BE2C (cell line): Measurements from ENCODE around the gene KRT83.

Source experiments
- DNase-seq: peaks from one replicate; pipeline ENCODE4 v3.0.0-alpha.2; 2020
- H3K27me3 ChIP-seq: fragments of 250-450 bp; sonication (Bioruptor Pico); 2 replicates; pipeline ENCODE4 v1.5.1; 2020; ENCODE audit warnings: mild to moderate bottlenecking
- H3K36me3 ChIP-seq: fragments of 250-450 bp; sonication (Bioruptor Pico); 2 replicates; pipeline ENCODE4 v1.5.1; 2020; ENCODE audit warnings: mild to moderate bottlenecking
- H3K4me1 ChIP-seq: fragments of 250-450 bp; sonication (Bioruptor Pico); 2 replicates; pipeline ENCODE4 v1.5.1; 2020
- H3K4me3 ChIP-seq: 2 replicates; pipeline ENCODE4 v1.5.1; 2011; ENCODE audit warnings: low read depth, low read length
- H3K9me3 ChIP-seq: fragments of 250-450 bp; sonication (Bioruptor Pico); 2 replicates; pipeline ENCODE4 v1.5.1; 2020
- TF ChIP-seq, protein P1 (sequence below): IDR thresholded peaks from 2 replicates; pipeline ENCODE4 v1.5.1; 2012; ENCODE audit warnings: mild to moderate bottlenecking, low read depth, low read length

The KRT83 gene

DNA sequence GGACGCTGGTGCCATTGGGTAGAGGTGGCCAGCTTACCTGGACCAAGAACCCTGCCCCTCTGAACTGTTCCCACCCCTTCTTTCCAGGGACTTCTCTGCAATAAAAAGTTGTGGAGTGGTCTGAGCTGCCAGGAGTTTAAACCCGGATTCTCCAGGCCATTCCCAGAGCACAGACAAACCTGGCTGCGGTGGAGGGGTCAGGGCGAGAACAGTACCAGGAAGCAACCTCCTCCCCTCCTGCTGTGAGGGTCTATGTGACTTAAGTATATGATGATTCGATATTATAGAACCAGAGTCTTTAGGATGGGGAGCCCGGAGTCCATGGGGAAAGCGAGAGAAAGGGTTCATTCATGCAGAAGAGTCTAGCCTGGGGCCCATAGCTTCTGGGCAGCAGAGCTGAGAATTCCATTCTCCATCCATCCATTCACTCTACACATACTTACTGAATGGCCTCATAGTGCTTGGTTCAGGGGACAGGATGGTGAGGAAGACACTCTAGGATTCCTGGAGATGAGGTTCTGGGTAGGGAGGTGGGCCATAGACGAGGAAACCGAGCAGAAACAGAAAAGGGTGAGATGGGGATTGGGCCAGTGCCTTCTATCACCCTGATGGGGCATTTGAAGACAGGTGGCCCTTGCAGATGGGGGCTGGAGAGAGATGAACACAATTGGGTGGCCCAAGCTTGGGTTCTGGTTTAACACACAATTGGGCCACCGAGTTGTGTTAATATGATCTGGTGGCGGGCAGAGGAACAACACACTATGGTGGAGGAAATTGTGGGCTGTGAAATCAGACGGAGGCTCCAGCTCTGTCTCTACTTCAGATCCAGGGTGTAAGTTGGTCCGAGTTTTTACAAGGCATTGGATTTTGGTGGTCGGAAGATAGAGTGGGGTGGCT lies 41.5 kb downstream of the KRT83 start:
- H3K27me3 ChIP-seq: no peaks in the 10 kb centered on the region
- no peak overlapping the region for H3K4me3 ChIP-seq
- no peaks in the 10 kb centered on the region for H3K4me1 ChIP-seq
- DNase-seq: no peak
- TF ChIP-seq, protein P1, sequence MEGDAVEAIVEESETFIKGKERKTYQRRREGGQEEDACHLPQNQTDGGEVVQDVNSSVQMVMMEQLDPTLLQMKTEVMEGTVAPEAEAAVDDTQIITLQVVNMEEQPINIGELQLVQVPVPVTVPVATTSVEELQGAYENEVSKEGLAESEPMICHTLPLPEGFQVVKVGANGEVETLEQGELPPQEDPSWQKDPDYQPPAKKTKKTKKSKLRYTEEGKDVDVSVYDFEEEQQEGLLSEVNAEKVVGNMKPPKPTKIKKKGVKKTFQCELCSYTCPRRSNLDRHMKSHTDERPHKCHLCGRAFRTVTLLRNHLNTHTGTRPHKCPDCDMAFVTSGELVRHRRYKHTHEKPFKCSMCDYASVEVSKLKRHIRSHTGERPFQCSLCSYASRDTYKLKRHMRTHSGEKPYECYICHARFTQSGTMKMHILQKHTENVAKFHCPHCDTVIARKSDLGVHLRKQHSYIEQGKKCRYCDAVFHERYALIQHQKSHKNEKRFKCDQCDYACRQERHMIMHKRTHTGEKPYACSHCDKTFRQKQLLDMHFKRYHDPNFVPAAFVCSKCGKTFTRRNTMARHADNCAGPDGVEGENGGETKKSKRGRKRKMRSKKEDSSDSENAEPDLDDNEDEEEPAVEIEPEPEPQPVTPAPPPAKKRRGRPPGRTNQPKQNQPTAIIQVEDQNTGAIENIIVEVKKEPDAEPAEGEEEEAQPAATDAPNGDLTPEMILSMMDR: no peak
- H3K36me3 ChIP-seq: no peaks in the 10 kb centered on the region
- H3K9me3 ChIP-seq: no peaks in the 10 kb centered on the region

DNA sequence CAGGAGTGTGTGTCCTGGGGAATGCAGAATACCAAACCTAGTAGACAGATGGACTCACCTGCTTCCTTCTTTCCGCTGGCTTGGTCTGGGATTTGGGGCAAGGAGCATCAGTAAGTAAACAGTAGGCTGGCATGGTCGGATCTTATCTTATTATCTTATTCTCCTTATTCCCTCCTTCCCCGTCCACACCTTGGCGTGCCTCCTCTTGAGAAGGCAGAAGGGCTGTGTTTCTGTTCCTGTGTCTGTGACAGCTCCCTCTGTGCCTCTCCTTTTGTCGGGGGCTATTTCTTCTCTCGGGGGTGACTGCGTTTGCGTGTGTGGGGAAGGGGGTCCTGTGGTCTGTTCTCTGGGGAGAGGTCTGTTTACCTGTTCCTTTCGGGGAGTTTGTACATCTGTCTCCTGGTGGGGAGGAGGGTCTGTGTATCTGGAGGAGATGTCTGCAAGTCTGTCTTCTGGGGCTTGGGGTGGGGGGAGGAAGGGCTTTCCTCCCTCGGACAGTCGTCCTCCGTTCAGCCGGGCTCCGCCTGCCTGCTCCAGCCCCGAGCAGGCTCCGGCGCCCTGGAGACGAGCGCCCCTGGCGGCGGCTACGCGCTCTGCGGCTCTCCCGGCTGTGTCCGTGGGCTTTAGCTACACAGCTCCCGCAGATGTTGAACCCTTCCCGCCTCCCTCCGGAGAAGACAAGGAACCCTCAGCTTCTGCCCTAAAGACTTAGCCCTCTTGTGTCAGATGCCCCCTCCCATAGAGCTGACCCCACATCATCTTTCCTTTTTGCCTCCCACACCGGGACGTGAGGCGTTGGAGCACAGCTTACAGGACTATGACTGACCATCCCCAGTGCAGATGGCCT lies 42.4 kb downstream of the KRT83 start:
- Histone ChIP-seq H3K36me3 (no peaks in the 10 kb centered on the region), H3K4me3 (peak overlapping the region; percentile 54), H3K9me3 (no peaks in the 10 kb centered on the region), H3K27me3 (no peaks in the 10 kb centered on the region), H3K4me1 (no peaks in the 10 kb centered on the region)
- DNase-seq: peak; percentile 82
- TF ChIP-seq, protein P1: peak; percentile 97

DNA sequence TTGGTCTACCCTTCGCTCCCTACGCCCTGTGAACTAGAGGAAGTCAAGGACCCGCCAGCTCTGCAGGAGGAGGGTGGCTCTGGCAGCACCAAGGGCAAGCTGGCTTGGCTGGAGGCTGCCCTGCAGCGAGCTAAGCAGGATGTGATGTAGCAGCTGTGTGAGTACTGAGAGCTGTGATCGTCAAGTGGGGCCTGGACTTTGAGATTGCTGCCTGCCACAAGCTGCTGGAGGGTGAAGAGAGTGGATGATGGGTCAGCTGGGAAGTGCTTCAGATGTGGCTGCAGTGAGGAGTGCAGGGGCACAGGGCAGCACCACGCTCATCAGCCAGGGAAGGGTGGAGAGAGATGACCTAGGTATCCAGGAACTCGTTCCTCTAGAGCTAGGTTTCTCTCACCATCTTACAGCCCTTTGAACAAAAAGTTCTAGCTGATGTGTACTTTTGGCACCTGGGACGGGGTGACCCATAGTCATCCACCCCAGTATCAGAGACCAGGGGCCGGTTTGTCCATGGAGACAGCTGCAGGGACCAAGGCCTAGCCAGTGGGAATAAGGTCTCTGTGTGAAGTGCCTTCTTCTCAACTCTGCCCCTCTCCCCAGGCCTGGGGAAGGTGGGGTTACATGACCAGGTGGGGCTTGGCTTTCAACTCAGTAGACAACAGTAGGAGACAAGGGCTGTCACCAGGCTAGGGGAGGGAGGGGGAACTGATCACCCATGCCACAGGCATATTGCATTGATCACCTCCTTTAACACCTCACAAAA lies 43.5 kb downstream of the KRT83 start:
- no peaks in the 10 kb centered on the region for H3K36me3 ChIP-seq
- no peaks in the 10 kb centered on the region for H3K9me3 ChIP-seq
- DNase-seq: no peak
- TF ChIP-seq, protein P1: no peak
- no peaks in the 10 kb centered on the region for H3K27me3 ChIP-seq
- no peak overlapping the region for H3K4me3 ChIP-seq
- no peaks in the 10 kb centered on the region for H3K4me1 ChIP-seq

DNA sequence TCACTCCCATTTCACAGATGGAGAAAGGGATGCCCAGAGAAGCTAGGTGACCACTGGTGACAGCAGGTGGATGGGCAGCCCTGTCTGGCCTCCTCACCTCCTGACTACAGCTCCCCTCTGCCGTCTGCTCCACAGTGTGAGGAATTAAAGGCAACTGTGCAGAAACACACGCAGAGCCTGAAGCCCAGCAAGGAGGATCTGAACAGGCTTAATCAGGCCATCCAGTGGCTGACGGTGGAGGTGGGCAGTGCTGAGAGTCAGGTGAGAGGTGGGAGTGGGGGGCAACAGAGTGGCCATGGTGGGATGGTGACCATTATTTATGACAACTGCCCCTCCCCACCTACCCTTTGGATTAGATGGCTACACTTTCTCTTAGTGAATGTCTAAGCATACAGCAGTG lies 45.5 kb downstream of the KRT83 start:
- Histone ChIP-seq H3K9me3 (no peaks in the 10 kb centered on the region), H3K4me3 (no peak overlapping the region), H3K4me1 (no peaks in the 10 kb centered on the region), H3K36me3 (no peaks in the 10 kb centered on the region), H3K27me3 (no peaks in the 10 kb centered on the region)
- DNase-seq: no peak
- TF ChIP-seq, protein P1: no peak

DNA sequence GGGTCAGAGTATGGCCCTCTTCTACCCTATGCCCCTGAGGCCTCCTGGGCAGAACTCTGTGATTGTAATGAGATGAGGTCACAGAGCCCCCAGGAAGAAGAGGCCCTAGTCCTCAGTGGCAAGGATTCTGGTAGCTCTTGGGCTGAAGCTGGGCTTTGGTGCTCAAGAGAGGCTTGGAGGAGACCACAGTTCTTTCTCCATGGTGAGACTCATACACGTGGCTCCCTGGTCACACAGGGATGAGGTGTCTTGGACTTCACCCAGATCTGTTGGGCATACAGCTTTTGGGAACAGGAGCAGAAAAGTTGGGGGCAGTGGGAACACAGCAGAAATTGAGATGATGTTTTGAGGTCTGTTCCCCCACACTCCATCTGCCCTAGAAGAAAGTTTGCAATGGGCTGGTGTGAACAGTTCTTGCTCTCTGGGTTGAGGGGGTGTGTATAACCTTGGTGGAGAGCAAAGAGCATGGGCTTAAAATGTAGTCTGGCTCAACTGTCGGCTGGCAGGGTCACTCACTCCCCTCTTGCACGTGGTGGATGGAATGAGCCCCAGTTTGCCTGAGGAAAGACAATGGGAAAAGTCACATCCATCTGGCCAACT lies 46.6 kb downstream of the KRT83 start, which contains the start of gene KRT86:
TSS of gene KRT86 (plus strand) at position 125 of the 600 bp plus-strand sequence. CDS start 27,272 bp downstream, outside the sequence.
- Histone ChIP-seq H3K9me3 (no peaks in the 10 kb centered on the region), H3K27me3 (no peaks in the 10 kb centered on the region), H3K4me1 (no peaks in the 10 kb centered on the region), H3K36me3 (no peaks in the 10 kb centered on the region), H3K4me3 (no peak within 1 kb of the TSS)
- TF ChIP-seq, protein P1: no peak
- no peak for DNase-seq
